K562 (cell line): ENCODE results near the gene ABHD8. TPM values are rescaled to one million over a fixed set of nuclear protein-coding genes. Genes with fewer than 3 reads are reported as not detected.

ENCODE experiments used
- ADNP ChIP-seq: fragments of 200-800 bp; sonication (Bioruptor generic); IDR thresholded peaks from 2 replicates; pipeline ENCODE4 v1.6.1; 2016; ENCODE audit warnings: missing genetic modification characterization, missing compliant biosample characterization
- ARID4B ChIP-seq: sonication (generic); formaldehyde crosslinking; IDR thresholded peaks from 2 replicates; pipeline ENCODE4 v1.8.0; 2022; ENCODE audit warnings: mild to moderate bottlenecking, missing genetic modification reagents
- ASH1L ChIP-seq: fragments of 450-650 bp; IDR thresholded peaks from 2 replicates; pipeline ENCODE4 v1.6.1; 2018; ENCODE audit warnings: borderline replicate concordance, mild to moderate bottlenecking, low read depth; ENCODE audit not compliant: partially characterized antibody
- BCL6 ChIP-seq: fragments of 250-450 bp; sonication (Bioruptor Pico); IDR thresholded peaks from 2 replicates; pipeline ENCODE4 v1.4.0; 2020
- BRD9 ChIP-seq: fragments of 450-650 bp; IDR thresholded peaks from 2 replicates; pipeline ENCODE4 v1.6.1; 2018; ENCODE audit warnings: low read depth; ENCODE audit not compliant: partially characterized antibody
- EP300 ChIP-seq: IDR thresholded peaks from 2 replicates; pipeline ENCODE4 v1.6.1; 2012; ENCODE audit warnings: low read length, improper control_type of control experiment
- HMGN3 ChIP-seq: IDR thresholded peaks from 2 replicates; pipeline ENCODE4 v1.6.1; 2011; ENCODE audit warnings: borderline replicate concordance, low read depth, mild to moderate bottlenecking, mixed read lengths, low read length; ENCODE audit not compliant: insufficient read length; ENCODE audit errors: extremely low read depth
- HNRNPH1 ChIP-seq: fragments of 200-400 bp; formaldehyde crosslinking; optimal IDR thresholded peaks from 2 replicates; pipeline ENCODE3; 2017; ENCODE audit warnings: low read depth, mild to moderate bottlenecking, low read length, moderate library complexity
- KAT8 ChIP-seq: fragments of 450-650 bp; IDR thresholded peaks from 2 replicates; pipeline ENCODE4 v1.6.1; 2016; ENCODE audit warnings: low read depth, mild to moderate bottlenecking
- KDM4B ChIP-seq, 2 experiments: fragments of 450-650 bp in 1 of 2; sonication (generic) in 1 of 2; IDR thresholded peaks; 2 replicates each; pipeline ENCODE4 v1.6.1; 2016 to 2017; ENCODE audit warnings: borderline replicate concordance in 2 of 2, antibody characterized with exemption in 1 of 2, low read depth in 1 of 2, mild to moderate bottlenecking in 1 of 2
- KLF13 ChIP-seq: fragments of 450-650 bp; IDR thresholded peaks from 2 replicates; pipeline ENCODE4 v1.6.1; 2016; ENCODE audit warnings: missing genetic modification characterization, low read depth, mild to moderate bottlenecking, missing compliant biosample characterization, moderate library complexity, borderline replicate concordance
- KLF6 ChIP-seq: fragments of 250-450 bp; sonication (Bioruptor Pico); IDR thresholded peaks from 2 replicates; pipeline ENCODE4 v1.4.0; 2020; ENCODE audit warnings: mild to moderate bottlenecking, moderate library complexity, borderline replicate concordance
- LARP7 ChIP-seq: fragments of 450-650 bp; IDR thresholded peaks from 2 replicates; pipeline ENCODE4 v1.6.1; 2016
- MTA3 ChIP-seq: fragments of 450-650 bp; formaldehyde crosslinking; IDR thresholded peaks from 2 replicates; pipeline ENCODE4 v1.6.1; 2017; ENCODE audit warnings: mild to moderate bottlenecking, borderline replicate concordance
- NFE2 ChIP-seq: IDR thresholded peaks from 2 replicates; pipeline ENCODE4 v1.6.1; 2014; ENCODE audit warnings: antibody characterized with exemption, low read depth
- POU5F1 ChIP-seq: fragments of 150-350 bp; IDR thresholded peaks from 2 replicates; pipeline ENCODE4 v1.6.1; 2014; ENCODE audit warnings: borderline replicate concordance, low read length, low read depth, mild to moderate bottlenecking; ENCODE audit not compliant: partially characterized antibody
- RB1 ChIP-seq: fragments of 450-650 bp; IDR thresholded peaks from 2 replicates; pipeline ENCODE4 v1.6.1; 2017; ENCODE audit warnings: low read depth, mild to moderate bottlenecking
- TAF9B ChIP-seq: fragments of 450-650 bp; IDR thresholded peaks from 2 replicates; pipeline ENCODE4 v1.6.1; 2018; ENCODE audit warnings: mild to moderate bottlenecking; ENCODE audit not compliant: partially characterized antibody
- TCF15 ChIP-seq: fragments of 250-450 bp; sonication (Bioruptor Pico); IDR thresholded peaks from 2 replicates; pipeline ENCODE4 v1.8.0; 2022; ENCODE audit warnings: moderate library complexity, mild to moderate bottlenecking, inconsistent platforms
- TFAP4 ChIP-seq: sonication (generic); formaldehyde crosslinking; IDR thresholded peaks from 2 replicates; pipeline ENCODE4 v1.8.0; 2022; ENCODE audit warnings: missing genetic modification reagents, mild to moderate bottlenecking, moderate library complexity, borderline replicate concordance
- ZNF224 ChIP-seq: sonication (generic); formaldehyde crosslinking; IDR thresholded peaks from 2 replicates; pipeline ENCODE4 v1.8.0; 2022; ENCODE audit warnings: mild to moderate bottlenecking, missing genetic modification reagents
- ZNF282 ChIP-seq: sonication (generic); formaldehyde crosslinking; IDR thresholded peaks from 2 replicates; pipeline ENCODE4 v1.8.1; 2023; ENCODE audit warnings: missing genetic modification reagents
- ZNF445 ChIP-seq: fragments of 250-450 bp; sonication (Bioruptor Pico); IDR thresholded peaks from 2 replicates; pipeline ENCODE4 v1.4.0; 2020; ENCODE audit warnings: low read depth, mild to moderate bottlenecking, moderate library complexity
- ZNF644 ChIP-seq: fragments of 200-800 bp; sonication (Bioruptor generic); IDR thresholded peaks from 2 replicates; pipeline ENCODE4 v1.6.1; 2016; ENCODE audit warnings: low read depth, missing genetic modification characterization, missing compliant biosample characterization
- polyA plus RNA-seq, 8 experiments: library from polyadenylated mRNA; depleted of rRNA in 4 of 8; stranded (reverse) in 5 of 8; unstranded in 3 of 8; fragments of >200 nt; fragmentation: Nextera tagmentation in 2 of 8; fragmentation: Illumina TruSeq in 1 of 8; extraction: Ambion mirVana in 2 of 8; extraction: Trizol in 1 of 8; gene quantifications; 2 replicates each; pipeline versions ENCODE4 v1.2.1 to v1.2.3, GENCODE V29; 2011 to 2014; ENCODE audit warnings: inconsistent platforms in 1 of 8, missing spikeins in 1 of 8
- total RNA-seq, 7 experiments: library from RNA; depleted of rRNA in 6 of 7; stranded (reverse); fragments of >200 nt in 6 of 7; fragmentation: Illumina TruSeq in 2 of 7; extraction: Trizol in 2 of 7; gene quantifications; 2 replicates each; pipeline versions ENCODE4 v1.2.1 to v1.2.3, GENCODE V29; 2011 to 2021; ENCODE audit warnings: low replicate concordance in 1 of 7

The ABHD8 gene
- total and polyA plus RNA-seq, 9 of the 15 experiments (the other 6 are each of a cell fraction or from before 2014, with no cell fraction given) = 0.04 to 6.6 (median 2.0) TPM; not detected in 1

- TF ChIP-seq KAT8 (no peak), RB1 (no peak), KLF13 (tag) (no peak), BRD9 (peak; percentile 90), TCF15 (CRISPR knock-in tag) (no peak), ZNF644 (no peak), MTA3 (peak; percentile 74; the same call in 1 of the 2 replicates), KLF6 (CRISPR knock-in tag) (no peak), KDM4B (IDR thresholded peaks at IDR 0.05; ENCODE audit: borderline replicate concordance in 2 of 2, low read depth in 1 of 2) (no peak), ADNP (tag) (no peak), ARID4B (CRISPR knock-in tag) (peak; percentile 32; the same call in 1 of the 2 replicates), ZNF282 (CRISPR knock-in tag) (no peak), LARP7 (no peak), TFAP4 (peak; percentile 73), POU5F1 (no peak), HNRNPH1 (no peak), ASH1L (no peak), TAF9B (no peak), NFE2 (no peak), ZNF224 (CRISPR knock-in tag) (no peak), HMGN3 (peak; percentile 72), BCL6 (CRISPR knock-in tag) (no peak), EP300 (peak; percentile 24; the same call in 1 of the 2 replicates), ZNF445 (CRISPR knock-in tag) (no peak)
These were observed 10.7 kb downstream of the ABHD8 start (continued) for GRCh38 chr19:17292301-17293074.
